ENCODE data around the gene LCTL. TPM values are rescaled to one million over a fixed set of nuclear protein-coding genes. Genes with fewer than 3 reads are reported as not detected.

Gene LCTL, protein sequence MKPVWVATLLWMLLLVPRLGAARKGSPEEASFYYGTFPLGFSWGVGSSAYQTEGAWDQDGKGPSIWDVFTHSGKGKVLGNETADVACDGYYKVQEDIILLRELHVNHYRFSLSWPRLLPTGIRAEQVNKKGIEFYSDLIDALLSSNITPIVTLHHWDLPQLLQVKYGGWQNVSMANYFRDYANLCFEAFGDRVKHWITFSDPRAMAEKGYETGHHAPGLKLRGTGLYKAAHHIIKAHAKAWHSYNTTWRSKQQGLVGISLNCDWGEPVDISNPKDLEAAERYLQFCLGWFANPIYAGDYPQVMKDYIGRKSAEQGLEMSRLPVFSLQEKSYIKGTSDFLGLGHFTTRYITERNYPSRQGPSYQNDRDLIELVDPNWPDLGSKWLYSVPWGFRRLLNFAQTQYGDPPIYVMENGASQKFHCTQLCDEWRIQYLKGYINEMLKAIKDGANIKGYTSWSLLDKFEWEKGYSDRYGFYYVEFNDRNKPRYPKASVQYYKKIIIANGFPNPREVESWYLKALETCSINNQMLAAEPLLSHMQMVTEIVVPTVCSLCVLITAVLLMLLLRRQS
- total RNA-seq, result 7.8 and 9.2 TPM in 2 replicates

DNA sequence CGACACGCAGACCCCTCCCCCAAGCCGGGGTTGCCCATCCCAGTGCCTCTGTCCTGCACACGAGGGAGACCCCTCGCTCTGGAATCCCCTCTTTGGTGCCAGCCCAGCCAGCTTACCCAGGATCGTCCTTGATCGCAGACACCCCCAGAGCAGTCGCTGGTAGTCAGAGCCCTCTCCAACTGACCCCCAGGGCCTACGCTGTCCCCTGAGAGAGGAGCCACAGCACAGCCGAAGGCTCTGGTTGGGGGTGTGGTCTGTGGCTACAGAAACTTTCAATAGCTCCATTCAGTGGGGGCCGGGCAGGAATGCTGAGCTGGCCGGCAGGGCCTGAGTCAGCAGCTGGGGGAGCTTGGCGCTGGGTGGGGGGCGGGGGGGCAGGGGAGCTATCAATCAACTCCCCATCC, at the start of gene LCTL:
Gene LCTL, minus strand, starts transcription at position 258 of the 404 bp plus-strand sequence. CDS start 633 bp downstream, outside the sequence.

DNA sequence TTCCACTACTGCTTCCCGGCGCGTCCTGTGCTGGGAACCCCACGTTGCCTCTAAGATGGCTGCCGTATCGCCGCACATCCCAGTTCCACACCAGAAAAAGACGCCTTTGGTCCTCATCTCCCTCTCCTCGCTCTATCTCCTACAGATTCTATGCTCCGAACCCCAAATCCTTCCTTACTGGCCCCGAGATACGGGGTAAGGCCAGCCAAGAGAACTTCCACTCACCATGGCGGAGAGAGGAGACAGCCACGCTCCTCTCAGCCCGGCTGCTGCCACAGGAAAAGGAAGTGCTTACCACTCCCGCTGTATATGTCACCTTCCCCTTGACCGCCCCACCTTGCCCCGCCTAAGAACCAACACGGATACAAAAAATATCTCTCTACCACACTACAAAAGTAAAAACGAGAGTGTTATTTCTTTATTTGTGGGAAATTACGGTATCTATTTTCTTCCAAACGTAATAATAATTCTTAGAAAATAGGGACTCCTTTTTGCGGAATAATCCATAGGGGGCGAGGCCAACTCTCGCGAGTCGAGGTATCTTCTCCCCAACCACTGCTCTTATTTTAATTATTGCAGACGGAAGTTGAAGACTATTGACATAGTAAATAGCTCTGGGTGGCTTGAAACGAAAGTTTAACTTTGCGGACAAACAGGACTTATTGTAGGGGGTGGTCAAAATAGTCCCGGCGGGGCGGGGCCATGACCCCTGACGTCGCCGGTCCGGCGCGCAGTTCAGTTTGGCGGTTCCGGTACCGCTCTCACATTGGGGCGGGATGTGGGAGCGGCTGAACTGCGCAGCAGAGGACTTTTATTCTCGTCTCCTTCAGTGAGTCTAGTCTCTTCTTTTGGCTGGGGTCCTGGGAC, 61.0 kb downstream of the LCTL start, which contains the start of the genes RPL4 and ZWILCH:
Gene RPL4, minus strand, starts transcription at position 293 of the 867 bp plus-strand sequence. Its CDS starts 65 bp downstream, at position 228.
Gene ZWILCH, plus strand, starts transcription at position 764 of the 867 bp plus-strand sequence. Its CDS starts 13 bp downstream, at position 777.

Small RNA genes lying within 50 kb of the gene (small RNA-seq; reads per million reads assigned to genes)
- gene RF01159 (not detected), gene SNORD16 (not detected), gene SNORD18A (not detected), gene SNORD18B (not detected), gene SNORD18C (not detected)

Other genes starting within 250 kb of the LCTL start
- 6.5 and 8.1 TPM in 2 replicates for gene TIPIN, start 209.3 kb downstream of the LCTL start, total RNA-seq
- 29.5 and 30.8 TPM in 2 replicates for gene MAP2K1, start 179.1 kb downstream of the LCTL start, total RNA-seq
- gene SNAPC5, start 68.2 kb downstream of the LCTL start, total RNA-seq, result 8.4 and 16.2 TPM in 2 replicates
- gene RPL4, start 61.1 kb downstream of the LCTL start, total RNA-seq, result 2,559 and 3,846 TPM in 2 replicates
- 8.4 and 10.5 TPM in 2 replicates for gene ZWILCH, start 60.7 kb downstream of the LCTL start, total RNA-seq
- gene SMAD6, start 136.2 kb upstream of the LCTL start, total RNA-seq, result 19.3 and 30.0 TPM in 2 replicates